RWPE2 (cell line): ENCODE results near the gene NYNRIN.

Experiments used
- ATAC-seq: fragments of 200-7000 bp; cut with Tn5 transposase; 3 replicates; pipeline ENCODE4 v1.9.1; 2021; ENCODE audit warnings: low read depth
- DNase-seq: peaks from one replicate; pipeline ENCODE4 v3.0.0-alpha.2; 2020; ENCODE audit warnings: low spot score
- H3K27ac ChIP-seq: fragments of 450-650 bp; 2 replicates; pipeline ENCODE4 v1.5.1; 2017; ENCODE audit warnings: mild to moderate bottlenecking; ENCODE audit not compliant: poor library complexity, severe bottlenecking
- H3K27me3 ChIP-seq: fragments of 250-450 bp; sonication (Bioruptor Pico); 2 replicates; pipeline ENCODE4 v1.5.1; 2021; ENCODE audit warnings: mild to moderate bottlenecking, moderate library complexity; ENCODE audit not compliant: insufficient read depth, poor library complexity, severe bottlenecking
- H3K36me3 ChIP-seq: fragments of 250-450 bp; sonication (Bioruptor Pico); 2 replicates; pipeline ENCODE4 v1.5.1; 2020; ENCODE audit warnings: low read depth, mild to moderate bottlenecking, moderate library complexity
- H3K4me1 ChIP-seq: fragments of 250-450 bp; sonication (Bioruptor Pico); 2 replicates; pipeline ENCODE4 v1.5.1; 2021; ENCODE audit warnings: mild to moderate bottlenecking, moderate library complexity; ENCODE audit not compliant: insufficient read depth, poor library complexity, severe bottlenecking
- H3K4me3 ChIP-seq: fragments of 250-450 bp; sonication (Bioruptor Pico); 2 replicates; pipeline ENCODE4 v1.5.1; 2021; ENCODE audit warnings: mild to moderate bottlenecking, moderate library complexity; ENCODE audit not compliant: severe bottlenecking
- H3K9me3 ChIP-seq: fragments of 250-450 bp; sonication (Bioruptor Pico); 2 replicates; pipeline ENCODE4 v1.5.1; 2021; ENCODE audit warnings: mild to moderate bottlenecking, moderate library complexity; ENCODE audit not compliant: severe bottlenecking
- CTCF ChIP-seq: fragments of 450-650 bp; IDR thresholded peaks from one replicate; pipeline ENCODE4 v1.5.1; 2017; ENCODE audit warnings: mild to moderate bottlenecking, moderate library complexity; ENCODE audit not compliant: poor library complexity, severe bottlenecking

NYNRIN gene

GRCh38 chr14:24430143-24430681, 31.4 kb downstream of the NYNRIN start:
- no peak for DNase-seq
- peak overlapping the region; percentile 75 for H3K27ac ChIP-seq
- TF ChIP-seq CTCF, result no peak

GRCh38 chr14:24430682-24431568, 32.1 kb downstream of the NYNRIN start:
- H3K4me1 ChIP-seq, result peaks cover 23% of the 10 kb centered on the region
- peak overlapping the region; percentile 75 for H3K27ac ChIP-seq
- H3K4me3 ChIP-seq, result peak overlapping the region; percentile 89
- DNase-seq, result no peak
- H3K9me3 ChIP-seq, result no peaks in the 10 kb centered on the region
- peaks cover 38% of the 10 kb centered on the region for H3K36me3 ChIP-seq
- ATAC-seq, result peak; percentile 33
- no peaks in the 10 kb centered on the region for H3K27me3 ChIP-seq
- TF ChIP-seq CTCF, result no peak

More at GRCh38 chr14:24430143-24430681, 31.4 kb downstream of the NYNRIN start:
- Histone ChIP-seq H3K4me3 (peak overlapping the region; percentile 89), H3K4me1 (peaks cover 30% of the 10 kb centered on the region), H3K27me3 (no peaks in the 10 kb centered on the region), H3K9me3 (no peaks in the 10 kb centered on the region), H3K36me3 (peaks cover 36% of the 10 kb centered on the region)
- peak; percentile 61 for ATAC-seq

GRCh38 chr14:24431569-24432258, 32.9 kb downstream of the NYNRIN start:
- H3K4me1 ChIP-seq, result peaks cover 15% of the 10 kb centered on the region
- no peak overlapping the region for H3K4me3 ChIP-seq
- no peaks in the 10 kb centered on the region for H3K27me3 ChIP-seq
- H3K36me3 ChIP-seq, result peaks cover 46% of the 10 kb centered on the region
- H3K9me3 ChIP-seq, result no peaks in the 10 kb centered on the region
- peak; percentile 95 for DNase-seq
- peak; percentile 98 for TF ChIP-seq CTCF
- peak; percentile 67 for ATAC-seq
- H3K27ac ChIP-seq, result peak overlapping the region; percentile 75

- H3K36me3 ChIP-seq, result peaks cover 54% of the 10 kb centered on the region
- H3K9me3 ChIP-seq, result no peaks in the 10 kb centered on the region
- H3K4me3 ChIP-seq, result no peak overlapping the region
- no peak for TF ChIP-seq CTCF
- no peak for DNase-seq
- ATAC-seq, result no peak
- peaks cover 10% of the 10 kb centered on the region for H3K4me1 ChIP-seq
- H3K27me3 ChIP-seq, result no peaks in the 10 kb centered on the region
- no peak overlapping the region for H3K27ac ChIP-seq
Measured at GRCh38 chr14:24432259-24433131, 33.7 kb downstream of the NYNRIN start.
